Measurements from ENCODE around the gene GPN2.
A peak's percentile ranks its signal among the peaks of the same experiment; 100 is the strongest.

GPN2 gene

DNA sequence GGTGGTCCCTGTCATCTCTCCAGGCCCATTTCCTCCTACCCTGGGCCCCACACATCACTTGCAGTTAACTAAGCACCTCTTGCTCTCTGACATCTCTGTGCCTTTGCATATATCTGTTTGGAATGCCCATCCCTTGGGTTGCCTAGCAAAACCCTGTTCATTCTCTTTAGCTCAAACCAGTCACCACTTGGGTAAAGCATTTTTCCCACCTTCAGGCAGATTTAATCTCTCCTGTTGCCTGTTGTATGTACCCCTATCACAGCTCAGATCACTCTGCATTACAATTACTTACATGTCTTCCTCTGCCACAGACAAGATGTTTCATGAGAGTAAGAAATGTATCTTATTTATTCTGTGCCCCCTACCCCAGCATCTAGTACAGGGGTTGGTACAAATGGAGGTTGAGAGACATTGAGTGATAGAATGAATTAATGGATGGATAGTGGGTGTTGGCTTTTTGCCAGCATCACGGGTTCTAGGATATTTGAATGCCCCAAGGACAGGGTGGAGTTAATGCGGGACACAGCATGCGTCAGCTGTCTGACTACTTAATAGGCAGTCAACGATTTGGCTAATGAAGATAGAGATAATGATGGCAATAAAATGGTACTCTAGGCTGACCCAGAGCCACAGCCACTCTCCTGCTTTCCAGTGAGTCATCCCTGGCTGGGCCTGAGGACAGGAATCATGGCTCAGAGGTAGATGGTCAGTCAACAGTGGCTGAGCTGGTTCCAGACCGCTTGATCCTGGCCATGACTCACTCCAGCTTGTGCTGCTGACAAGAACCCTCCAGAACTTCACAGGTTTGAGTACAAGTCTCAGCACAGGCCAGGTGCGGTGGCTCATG is 17.2 kb upstream of the GPN2 start:
- TF ChIP-seq RARB (CRISPR knock-in tag; IDR thresholded peaks at IDR 0.05) (no peak), PPARA (CRISPR knock-in tag; IDR thresholded peaks at IDR 0.05; ENCODE audit: borderline replicate concordance) (no peak), ISL1 (CRISPR knock-in tag; IDR thresholded peaks at IDR 0.05) (no peak), OSR1 (CRISPR knock-in tag; IDR thresholded peaks at IDR 0.05) (no peak), PATZ1 (CRISPR knock-in tag; IDR thresholded peaks at IDR 0.05; ENCODE audit: borderline replicate concordance) (no peak), ZFP30 (CRISPR knock-in tag; IDR thresholded peaks at IDR 0.05) (no peak), SNAI2 (CRISPR knock-in tag; IDR thresholded peaks at IDR 0.05) (no peak), GLIS3 (CRISPR knock-in tag; IDR thresholded peaks at IDR 0.05) (no peak), ZNF565 (CRISPR knock-in tag; conservative IDR thresholded peaks at IDR 0.05; ENCODE audit: low read depth) (no peak), TOX (CRISPR knock-in tag; IDR thresholded peaks at IDR 0.05; ENCODE audit: borderline replicate concordance) (no peak), BACH2 (CRISPR knock-in tag; IDR thresholded peaks at IDR 0.05; ENCODE audit: borderline replicate concordance) (no peak), ESRRG (CRISPR knock-in tag; IDR thresholded peaks at IDR 0.05) (no peak), ZC3H10 (CRISPR knock-in tag; IDR thresholded peaks at IDR 0.05) (no peak)
- TF ChIP-seq, protein P1, sequence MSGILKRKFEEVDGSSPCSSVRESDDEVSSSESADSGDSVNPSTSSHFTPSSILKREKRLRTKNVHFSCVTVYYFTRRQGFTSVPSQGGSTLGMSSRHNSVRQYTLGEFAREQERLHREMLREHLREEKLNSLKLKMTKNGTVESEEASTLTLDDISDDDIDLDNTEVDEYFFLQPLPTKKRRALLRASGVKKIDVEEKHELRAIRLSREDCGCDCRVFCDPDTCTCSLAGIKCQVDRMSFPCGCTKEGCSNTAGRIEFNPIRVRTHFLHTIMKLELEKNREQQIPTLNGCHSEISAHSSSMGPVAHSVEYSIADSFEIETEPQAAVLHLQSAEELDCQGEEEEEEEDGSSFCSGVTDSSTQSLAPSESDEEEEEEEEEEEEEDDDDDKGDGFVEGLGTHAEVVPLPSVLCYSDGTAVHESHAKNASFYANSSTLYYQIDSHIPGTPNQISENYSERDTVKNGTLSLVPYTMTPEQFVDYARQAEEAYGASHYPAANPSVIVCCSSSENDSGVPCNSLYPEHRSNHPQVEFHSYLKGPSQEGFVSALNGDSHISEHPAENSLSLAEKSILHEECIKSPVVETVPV (CRISPR knock-in tag; IDR thresholded peaks at IDR 0.05), result no peak
- TF ChIP-seq, protein P2, sequence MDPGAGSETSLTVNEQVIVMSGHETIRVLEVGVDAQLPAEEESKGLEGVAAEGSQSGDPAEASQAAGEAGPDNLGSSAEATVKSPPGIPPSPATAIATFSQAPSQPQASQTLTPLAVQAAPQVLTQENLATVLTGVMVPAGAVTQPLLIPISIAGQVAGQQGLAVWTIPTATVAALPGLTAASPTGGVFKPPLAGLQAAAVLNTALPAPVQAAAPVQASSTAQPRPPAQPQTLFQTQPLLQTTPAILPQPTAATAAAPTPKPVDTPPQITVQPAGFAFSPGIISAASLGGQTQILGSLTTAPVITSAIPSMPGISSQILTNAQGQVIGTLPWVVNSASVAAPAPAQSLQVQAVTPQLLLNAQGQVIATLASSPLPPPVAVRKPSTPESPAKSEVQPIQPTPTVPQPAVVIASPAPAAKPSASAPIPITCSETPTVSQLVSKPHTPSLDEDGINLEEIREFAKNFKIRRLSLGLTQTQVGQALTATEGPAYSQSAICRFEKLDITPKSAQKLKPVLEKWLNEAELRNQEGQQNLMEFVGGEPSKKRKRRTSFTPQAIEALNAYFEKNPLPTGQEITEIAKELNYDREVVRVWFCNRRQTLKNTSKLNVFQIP (CRISPR knock-in tag; IDR thresholded peaks at IDR 0.05; ENCODE audit: borderline replicate concordance, low read depth), result no peak
- peak; percentile 89 for ATAC-seq

DNA sequence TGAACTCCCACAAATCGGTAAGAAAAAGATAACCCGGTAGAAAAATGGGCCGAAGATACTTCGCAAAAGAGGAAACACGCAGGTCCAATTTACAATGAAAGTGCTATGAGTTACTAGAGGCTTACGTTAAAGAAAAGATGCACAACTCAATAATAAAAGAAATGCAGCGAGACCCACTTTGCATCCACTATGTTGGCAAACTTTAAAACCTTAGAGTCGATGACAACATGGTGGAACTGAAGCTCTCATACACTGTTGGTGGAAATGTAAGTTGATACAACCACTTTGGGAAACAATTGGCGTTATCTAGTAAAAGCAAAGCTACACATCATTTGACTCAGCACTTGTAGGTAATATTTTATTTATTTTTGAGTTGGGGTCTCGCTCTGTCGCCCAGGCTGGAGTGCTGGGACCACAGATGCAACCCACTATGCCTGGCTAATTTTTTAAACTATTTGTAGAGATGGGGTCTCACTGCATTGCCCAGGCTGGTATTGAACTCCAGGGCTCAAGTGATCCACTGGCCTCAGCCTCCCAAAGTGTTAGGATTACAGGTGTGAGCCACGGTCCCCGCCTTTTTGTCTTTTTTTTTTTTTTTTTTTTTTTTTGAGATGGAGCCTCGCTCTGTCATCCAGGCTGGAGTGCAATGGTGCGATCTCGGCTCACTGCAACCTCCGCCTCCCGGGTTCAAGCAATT is 10.9 kb upstream of the GPN2 start:
- ATAC-seq, result no peak
- TF ChIP-seq ZNF565 (CRISPR knock-in tag; conservative IDR thresholded peaks at IDR 0.05; ENCODE audit: low read depth) (no peak), ZFP3 (CRISPR knock-in tag; IDR thresholded peaks at IDR 0.05) (no peak), RARB (CRISPR knock-in tag; IDR thresholded peaks at IDR 0.05) (no peak), OSR1 (CRISPR knock-in tag; IDR thresholded peaks at IDR 0.05) (no peak), ISL1 (CRISPR knock-in tag; IDR thresholded peaks at IDR 0.05) (no peak), ESRRG (CRISPR knock-in tag; IDR thresholded peaks at IDR 0.05) (no peak), ZNF70 (CRISPR knock-in tag; IDR thresholded peaks at IDR 0.05) (no peak), PATZ1 (CRISPR knock-in tag; IDR thresholded peaks at IDR 0.05; ENCODE audit: borderline replicate concordance) (no peak), TOX (CRISPR knock-in tag; IDR thresholded peaks at IDR 0.05; ENCODE audit: borderline replicate concordance) (no peak), SNAI2 (CRISPR knock-in tag; IDR thresholded peaks at IDR 0.05) (no peak), ZNF8 (CRISPR knock-in tag; IDR thresholded peaks at IDR 0.05) (no peak), CSDC2 (CRISPR knock-in tag; IDR thresholded peaks at IDR 0.05) (no peak), ZC3H10 (CRISPR knock-in tag; IDR thresholded peaks at IDR 0.05) (no peak)
- TF ChIP-seq, protein P1 (CRISPR knock-in tag; IDR thresholded peaks at IDR 0.05), result no peak

All from SK-N-SH treated with all-trans-retinoic acid at 6 μM for 48 hours (cell line).